TTC549 (cell line): ENCODE data around the gene NEK2.
"Not testable (repeated sequence)": the region's sequence is repeated elsewhere in the genome, so short reads cannot be mapped to it uniquely, and the experiment has no call there.

Experiments used
- FAIRE-seq: peaks from 2 replicates; lab custom pipeline; 2012; peaks lifted over from hg19 to GRCh38; lab: Jason Lieb, UNC

NEK2 gene

GRCh38 chr1:211693911-211694310, 18.5 kb upstream of the NEK2 start:
- not testable (repeated sequence) for FAIRE-seq

GRCh38 chr1:211688421-211688820, 13.0 kb upstream of the NEK2 start:
- no peak for FAIRE-seq

GRCh38 chr1:211687462-211688215, 12.2 kb upstream of the NEK2 start:
- FAIRE-seq, result no peak

- no peak for FAIRE-seq
Measured at GRCh38 chr1:211685823-211686222, 10.4 kb upstream of the NEK2 start.

- FAIRE-seq, result no peak
Measured at GRCh38 chr1:211684791-211685190, 9.4 kb upstream of the NEK2 start.

- no peak for FAIRE-seq
Measured at GRCh38 chr1:211684331-211684730, 8.9 kb upstream of the NEK2 start.

- FAIRE-seq, result no peak
Measured at GRCh38 chr1:211683396-211684297, 8.2 kb upstream of the NEK2 start.

GRCh38 chr1:211682186-211682585, 6.8 kb upstream of the NEK2 start:
- FAIRE-seq, result not testable (repeated sequence)

GRCh38 chr1:211680752-211681327, 5.4 kb upstream of the NEK2 start:
- FAIRE-seq, result peak; percentile 94

GRCh38 chr1:211677659-211678058, 2.2 kb upstream of the NEK2 start:
- FAIRE-seq, result no peak

GRCh38 chr1:211676761-211677160, 1.3 kb upstream of the NEK2 start:
- FAIRE-seq, result no peak

- FAIRE-seq, result no peak
Measured at GRCh38 chr1:211676106-211676583, 724 bp upstream of the NEK2 start.

GRCh38 chr1:211667065-211667617, 8.3 kb downstream of the NEK2 start:
- FAIRE-seq, result no peak

- no peak for FAIRE-seq
Measured at GRCh38 chr1:211660718-211661222, 14.7 kb downstream of the NEK2 start.

GRCh38 chr1:211656728-211657127, 18.7 kb downstream of the NEK2 start:
- FAIRE-seq, result no peak

GRCh38 chr1:211654838-211655787, 20.3 kb downstream of the NEK2 start:
- peak; percentile 97 for FAIRE-seq

GRCh38 chr1:211653959-211654496, 21.4 kb downstream of the NEK2 start:
- FAIRE-seq, result no peak

GRCh38 chr1:211653293-211653692, 22.1 kb downstream of the NEK2 start:
- FAIRE-seq, result no peak

- no peak for FAIRE-seq
Measured at GRCh38 chr1:211652371-211652770, 23.1 kb downstream of the NEK2 start.

GRCh38 chr1:211650904-211651303, 24.5 kb downstream of the NEK2 start:
- FAIRE-seq, result no peak
